Middle frontal gyrus (tissue), 1 donor: ENCODE results near the gene CDH10.

ENCODE experiments used
- DNase-seq: peaks from one replicate; pipeline ENCODE4 v3.0.0-alpha.2; 2015; ENCODE audit warnings: low spot score; ENCODE audit errors: extremely low spot score

Gene CDH10

DNA sequence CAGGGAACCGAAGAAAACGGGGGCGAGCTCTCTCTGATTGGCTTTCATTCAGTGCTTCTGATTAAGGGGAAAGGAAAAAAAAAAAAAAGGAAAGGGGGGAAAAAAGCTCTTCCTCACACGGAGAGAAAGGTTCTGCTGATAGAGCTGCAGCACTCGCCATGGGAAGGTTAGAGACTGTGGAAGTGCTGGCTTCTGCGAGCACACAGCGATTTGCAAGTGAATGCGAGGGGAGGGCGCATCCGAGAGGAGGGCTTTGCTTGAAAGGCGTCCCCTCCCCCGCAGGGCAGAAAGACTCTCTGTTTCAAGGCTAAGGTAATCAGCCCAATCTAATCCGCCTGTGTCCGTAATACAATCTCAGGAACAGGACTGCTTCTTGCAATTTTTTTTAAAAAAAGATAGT lies at the start of gene CDH10:
Gene CDH10 (minus strand): TSS at position 218 of the 400 bp plus-strand sequence. CDS start 51,488 bp downstream, outside the sequence.
- DNase-seq, result no peak

DNA sequence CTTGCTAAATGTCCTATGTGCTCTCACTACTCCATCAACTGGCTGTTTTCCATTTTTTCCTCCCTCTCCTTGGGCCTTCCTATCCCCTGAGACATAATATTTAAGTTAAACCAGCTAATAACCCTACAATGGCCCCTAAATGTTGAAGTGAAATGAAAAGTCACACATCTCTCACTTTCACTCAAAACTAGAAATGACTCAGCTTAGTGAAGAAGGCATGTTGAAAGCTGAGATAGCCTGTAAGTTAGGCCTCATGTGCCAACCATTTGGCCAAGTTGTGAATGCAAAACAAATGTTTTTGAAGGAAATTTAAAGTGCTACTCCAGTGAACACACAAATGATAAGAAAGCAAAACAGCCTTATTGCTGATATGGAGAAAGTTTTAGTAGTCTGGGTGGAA lies 48.8 kb upstream of the CDH10 start:
- DNase-seq, result no peak

DNA sequence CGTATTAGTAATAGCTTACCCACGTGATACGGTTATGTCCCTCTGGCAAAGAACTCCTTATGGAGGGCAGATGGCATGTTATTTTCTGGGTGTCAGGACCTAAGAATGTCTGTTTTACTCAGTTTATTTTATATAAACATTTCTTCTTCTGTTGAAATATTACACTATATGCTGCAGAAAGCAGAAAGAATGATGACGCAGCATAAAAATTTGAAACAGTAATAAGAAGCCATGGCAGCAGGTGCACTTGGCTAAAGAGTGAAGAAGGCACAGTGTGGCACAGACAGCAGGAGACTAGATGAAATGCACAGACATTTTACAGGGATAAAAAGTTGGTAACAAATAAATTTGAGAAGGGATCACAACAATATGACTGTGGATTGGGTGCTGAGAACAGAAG lies 46.3 kb upstream of the CDH10 start:
- no peak for DNase-seq

DNA sequence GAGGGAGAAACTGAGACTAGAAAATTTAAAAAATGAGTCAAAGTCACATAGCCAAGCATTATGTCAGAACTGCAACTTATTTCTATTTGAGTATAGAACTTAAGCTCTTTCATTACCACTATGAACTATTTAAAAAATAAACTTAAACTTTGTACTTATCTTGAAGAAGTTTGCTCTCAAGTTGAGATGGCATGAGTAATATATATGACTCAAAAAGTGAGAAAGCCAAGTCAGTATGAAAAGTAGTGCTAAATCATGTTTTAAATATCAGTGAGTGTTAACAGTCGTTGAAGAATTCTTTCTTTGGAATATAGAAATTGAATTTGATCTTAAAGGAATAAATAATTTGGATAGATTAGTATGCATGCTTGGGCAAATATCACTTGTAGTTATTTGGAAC lies 36.3 kb upstream of the CDH10 start:
- no peak for DNase-seq

DNA sequence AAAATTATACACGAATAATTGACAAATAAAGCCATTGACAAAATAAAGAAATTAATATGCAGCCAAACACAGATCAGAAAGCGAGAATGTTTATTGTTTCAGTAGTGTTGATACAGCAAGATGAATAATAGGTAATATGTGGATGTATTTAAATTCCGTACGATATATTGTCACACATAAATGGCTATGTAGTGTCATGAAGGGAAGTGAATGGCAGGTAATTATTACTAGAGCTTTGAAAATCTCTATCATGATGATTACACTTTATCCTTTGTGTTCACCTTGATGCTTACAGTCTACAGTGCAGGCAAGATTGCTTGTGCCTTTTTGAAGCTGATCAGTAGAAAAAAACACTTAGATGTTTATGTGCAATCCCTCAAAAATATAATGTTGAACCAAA lies 23.3 kb upstream of the CDH10 start:
- DNase-seq, result no peak

DNA sequence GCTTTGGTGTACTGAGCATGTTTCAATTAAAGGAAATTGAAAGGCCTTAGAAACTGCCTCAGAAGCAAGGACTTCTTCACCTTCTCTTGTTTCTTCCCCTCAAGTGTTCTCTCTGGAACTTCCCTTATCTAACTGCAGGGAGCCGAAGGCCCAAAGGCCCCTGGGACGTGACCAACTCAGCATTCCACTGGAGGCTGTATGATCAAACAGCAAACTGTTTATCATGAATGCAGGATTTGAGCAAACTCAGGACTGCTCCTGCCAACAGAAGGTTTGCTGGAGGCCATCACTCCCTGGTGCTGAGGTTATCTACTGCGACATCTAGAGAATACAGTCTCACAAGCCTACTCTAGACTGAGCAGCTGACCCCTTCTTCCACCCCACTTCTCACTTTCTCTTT lies 4.8 kb upstream of the CDH10 start:
- DNase-seq, result no peak

DNA sequence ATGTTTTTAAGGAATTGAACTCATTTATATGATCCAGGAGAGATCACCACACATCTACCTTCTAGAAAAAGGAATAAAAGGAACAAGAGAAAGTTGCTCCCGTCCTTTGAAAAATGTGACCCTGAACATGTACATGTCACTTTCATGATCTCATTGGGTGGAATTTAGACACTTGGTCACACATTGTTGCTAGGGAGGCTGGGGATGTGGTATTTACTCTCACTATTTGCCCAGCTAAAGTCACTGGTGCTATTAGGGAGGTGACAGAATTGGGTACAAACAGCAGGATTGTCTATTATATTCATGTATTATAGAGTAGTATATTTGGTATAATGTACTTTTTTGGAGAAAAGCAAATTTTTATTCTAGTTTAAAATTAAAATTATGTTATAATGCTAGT lies 2.1 kb upstream of the CDH10 start:
- DNase-seq, result no peak

DNA sequence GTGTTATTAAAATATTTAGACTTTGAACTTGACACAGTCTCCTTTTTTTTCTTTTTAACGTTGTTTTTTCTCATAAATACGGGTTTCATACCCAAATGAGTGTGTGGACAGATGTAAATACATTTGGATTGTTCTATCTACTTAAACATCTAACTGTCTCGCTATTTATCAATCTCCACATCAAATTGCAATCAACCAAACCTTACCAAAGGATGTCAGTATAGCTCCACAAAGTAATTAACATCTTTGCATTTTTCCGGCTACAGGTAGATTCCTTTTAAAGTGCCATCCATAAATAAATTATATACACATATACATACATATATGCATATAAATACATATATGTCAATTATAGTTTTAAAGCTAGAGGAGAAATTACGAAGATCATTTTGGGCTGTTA lies 705 bp upstream of the CDH10 start:
- no peak for DNase-seq

DNA sequence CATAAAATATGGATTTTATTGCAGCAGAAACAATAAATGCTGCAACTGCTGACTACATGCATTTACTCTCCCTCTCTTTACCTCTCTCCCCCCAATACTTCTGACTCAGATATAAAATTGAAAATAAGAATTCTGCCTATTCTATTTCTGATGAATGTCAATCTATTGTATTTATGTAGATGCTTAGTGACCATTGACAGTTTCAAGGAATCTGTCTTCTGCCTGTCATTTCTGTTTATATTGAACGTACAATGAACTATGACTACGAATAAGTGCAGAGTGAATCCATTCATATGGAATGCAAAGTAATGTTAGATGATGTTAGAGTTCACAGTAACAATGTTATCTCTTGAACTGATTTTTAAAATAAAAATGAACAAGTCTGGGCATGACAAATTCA lies 898 bp downstream of the CDH10 start:
- no peak for DNase-seq

DNA sequence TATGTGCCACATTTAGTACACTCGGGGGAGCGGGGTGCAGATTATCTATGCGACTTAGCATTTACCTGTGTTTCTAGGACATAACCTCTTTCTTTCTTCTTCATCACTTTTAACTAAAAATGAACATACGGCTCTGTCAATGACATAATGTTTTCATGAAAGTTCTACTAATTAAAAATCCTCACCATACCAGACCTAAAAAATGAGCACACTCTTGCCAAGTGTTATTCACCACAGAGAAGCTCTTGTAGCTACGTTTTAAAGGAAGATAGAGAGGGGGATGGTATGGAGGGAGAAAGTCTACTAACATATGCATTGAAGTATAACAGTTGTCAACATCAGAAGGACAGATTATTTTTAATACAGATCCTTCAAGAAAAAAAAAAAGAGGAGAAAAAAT lies 1.6 kb downstream of the CDH10 start:
- DNase-seq, result no peak

DNA sequence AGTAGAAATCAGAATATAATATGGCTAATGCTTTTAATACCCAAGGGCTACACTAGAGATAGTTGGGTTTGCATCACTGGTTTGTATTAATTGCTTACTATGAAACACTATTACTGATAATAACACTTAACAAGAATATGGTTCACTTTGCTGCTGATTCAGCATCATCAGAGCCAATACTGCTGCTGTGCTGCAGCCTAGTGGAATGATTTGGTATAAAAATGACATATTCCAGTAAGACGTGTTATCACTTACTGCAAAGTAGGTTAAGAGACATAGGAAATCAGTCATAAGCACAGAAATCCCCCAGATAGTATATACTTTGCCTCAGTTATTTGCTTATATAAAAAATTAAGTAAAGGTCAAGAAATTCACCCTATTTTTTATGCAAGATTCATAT lies 2.8 kb downstream of the CDH10 start:
- DNase-seq, result peak; percentile 69

DNA sequence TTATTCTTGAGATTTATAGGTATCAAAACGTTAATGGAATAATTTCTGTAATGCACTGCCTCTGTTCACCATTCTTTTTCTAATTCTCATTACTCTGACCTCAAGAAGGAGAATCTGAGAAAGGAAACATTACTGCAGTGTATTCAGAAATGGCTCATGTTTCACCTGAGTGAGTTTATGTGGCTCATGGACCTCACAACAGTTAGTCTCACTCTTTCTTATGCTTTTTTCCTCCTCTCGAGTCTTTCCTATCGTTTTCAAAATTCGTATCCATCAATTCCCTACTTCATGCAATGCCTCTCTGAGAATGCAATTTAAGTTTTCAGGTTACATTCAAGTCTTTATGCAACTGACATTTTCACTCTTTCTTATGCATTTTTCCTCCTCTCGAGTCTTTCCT lies 9.6 kb downstream of the CDH10 start:
- no peak for DNase-seq

DNA sequence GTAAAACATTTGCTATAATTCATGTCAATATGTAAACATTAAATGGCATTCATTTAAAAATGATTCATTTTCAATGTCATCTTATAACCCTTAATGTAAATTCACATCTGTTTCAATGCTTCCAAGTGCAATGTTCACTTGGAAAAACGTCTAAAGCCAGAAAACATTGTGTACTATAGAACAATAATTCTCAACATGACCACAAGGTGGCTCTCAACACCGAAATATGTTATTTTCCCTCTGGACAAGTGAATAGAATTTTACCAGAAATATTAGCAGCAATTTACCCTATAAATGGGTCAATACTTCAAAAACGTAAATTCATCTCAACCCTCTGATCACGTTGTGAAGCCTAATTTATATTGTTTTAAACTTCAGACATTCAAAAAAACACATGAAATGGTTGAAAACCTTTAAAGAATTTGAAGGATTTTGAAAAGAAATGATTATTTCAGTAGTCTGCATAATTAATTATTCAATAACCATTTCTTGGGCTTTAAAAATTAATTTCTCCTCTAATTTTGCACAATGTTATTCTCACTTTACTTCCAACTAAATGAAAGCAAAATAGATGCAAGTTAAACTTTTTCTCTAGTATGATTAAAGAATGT lies 11.0 kb downstream of the CDH10 start:
- DNase-seq, result no peak

DNA sequence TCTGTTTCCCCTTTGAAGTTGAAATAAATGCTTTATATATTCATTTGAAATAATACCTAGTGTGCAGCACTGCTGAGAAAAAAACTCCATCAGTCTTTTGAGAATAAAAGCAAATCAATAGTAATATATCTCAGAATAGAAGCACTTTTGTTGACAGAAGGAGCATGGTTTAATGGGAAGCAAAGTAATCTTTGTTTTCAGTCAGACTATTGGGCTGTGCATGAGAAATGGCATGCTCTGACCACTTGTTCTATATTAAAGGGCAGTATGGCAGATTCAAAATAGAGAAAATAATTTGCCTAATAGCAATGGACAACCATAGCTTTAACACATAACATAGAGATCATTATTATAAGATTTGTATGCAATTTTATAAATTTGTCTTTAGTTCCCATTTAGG lies 12.4 kb downstream of the CDH10 start:
- DNase-seq, result no peak

DNA sequence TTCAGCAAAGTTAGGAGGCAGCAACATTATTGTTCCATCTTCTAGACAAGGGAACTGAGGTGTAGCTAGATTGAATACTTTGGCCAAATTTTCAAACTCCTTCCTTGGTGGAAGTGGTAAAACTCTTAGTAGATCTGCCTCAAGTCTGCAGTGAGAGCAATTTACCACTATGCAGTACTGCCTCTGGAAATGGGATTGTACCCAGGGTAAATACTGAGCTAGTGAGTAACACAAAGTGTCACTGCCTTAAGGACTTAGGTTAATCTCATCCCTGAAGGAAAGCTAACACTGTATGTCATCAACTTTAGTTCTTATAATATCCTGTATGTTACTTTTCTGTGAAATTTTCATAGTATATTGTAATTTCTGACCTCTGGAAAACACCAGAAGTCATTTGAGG lies 13.9 kb downstream of the CDH10 start:
- no peak for DNase-seq

DNA sequence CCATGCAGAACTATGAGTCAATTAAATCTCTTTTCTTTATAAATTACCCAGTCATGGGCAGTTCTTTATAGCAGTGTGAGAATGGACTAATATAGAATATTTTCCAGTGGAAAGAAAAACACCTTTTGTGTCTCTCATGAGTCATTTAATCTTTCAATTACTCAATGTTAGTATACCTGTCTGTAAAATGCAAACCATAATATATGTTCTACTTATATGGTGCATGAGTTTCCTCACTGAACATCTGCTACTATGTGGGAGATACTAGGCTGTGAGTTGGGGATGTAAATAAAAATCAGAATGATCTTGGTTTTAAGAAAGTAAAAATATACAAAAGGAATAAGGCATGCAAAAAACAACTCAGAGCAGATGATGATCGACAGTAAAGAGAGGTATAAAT lies 15.0 kb downstream of the CDH10 start:
- no peak for DNase-seq

DNA sequence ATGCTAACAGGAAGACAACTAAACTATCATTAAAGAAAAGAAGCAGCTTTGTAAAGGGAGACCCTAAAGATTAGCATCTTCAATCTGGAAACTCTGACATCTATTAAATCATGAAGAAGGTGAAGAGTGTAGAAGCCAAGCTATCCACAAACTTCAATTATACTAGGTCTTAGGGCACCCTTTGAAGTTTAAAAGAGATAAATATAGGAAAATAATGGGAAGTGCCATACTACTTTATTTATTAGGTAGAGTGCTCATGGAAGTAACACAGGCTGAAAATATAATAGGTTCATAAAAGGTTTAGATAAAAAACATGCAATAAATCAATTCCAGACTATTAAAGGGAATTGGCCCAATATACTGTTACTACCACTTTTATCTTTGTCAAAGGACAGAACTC lies 19.9 kb downstream of the CDH10 start:
- DNase-seq, result no peak

DNA sequence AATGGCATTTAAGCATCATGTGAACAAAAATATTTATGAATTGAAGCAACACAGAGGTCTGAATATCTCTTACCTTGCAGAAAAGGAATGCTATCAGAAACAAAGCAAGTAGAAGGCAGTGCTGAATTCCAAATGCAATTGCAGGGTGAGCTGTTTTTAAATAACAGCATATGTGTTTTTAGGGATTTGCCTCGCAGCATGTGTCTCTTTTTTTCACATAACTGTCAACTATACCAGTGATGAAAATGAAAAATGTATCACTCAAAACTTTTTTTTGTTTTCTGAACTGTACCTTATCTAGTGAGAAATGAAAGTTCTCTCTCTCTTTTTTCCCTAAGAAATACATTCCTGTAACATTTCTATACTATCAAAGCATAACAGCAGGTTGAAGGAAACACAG lies 21.2 kb downstream of the CDH10 start:
- no peak for DNase-seq

DNA sequence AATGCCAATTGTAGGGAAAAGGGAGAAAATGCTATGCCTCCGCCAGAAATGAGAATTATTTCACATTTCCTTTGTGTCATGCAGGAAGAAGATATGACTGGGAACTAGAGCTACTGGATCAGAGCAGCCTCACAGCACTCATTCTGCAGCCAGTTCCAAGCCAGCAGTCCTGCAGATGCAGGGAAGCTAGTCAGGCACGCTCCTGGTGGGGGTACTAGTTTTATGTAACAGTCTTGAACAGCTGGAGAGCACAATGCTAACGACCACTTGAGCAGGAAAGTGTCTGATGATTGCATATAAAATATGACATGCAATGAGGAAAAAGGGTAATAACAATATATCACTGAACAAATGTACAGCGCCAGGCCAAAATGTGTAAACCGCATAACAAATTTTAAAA lies 21.7 kb downstream of the CDH10 start:
- no peak for DNase-seq

DNA sequence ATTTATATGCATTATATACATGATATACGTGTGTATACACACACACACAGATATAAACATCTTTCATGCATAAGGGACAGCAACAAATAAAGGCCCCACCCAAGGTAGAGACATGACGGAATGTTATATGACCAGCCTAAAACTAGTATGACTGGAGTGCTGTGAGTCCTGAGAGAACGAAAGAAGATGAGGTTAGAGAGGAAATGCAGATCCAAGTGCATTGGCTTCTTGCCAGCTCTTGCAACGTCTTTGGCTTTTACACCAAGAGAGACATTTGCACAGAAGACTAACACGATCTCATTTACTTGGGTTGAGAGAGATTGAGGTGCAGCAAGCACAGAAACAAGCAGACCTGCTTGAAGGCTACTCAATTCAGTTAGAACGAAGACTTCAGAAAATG lies 23.0 kb downstream of the CDH10 start:
- no peak for DNase-seq

DNA sequence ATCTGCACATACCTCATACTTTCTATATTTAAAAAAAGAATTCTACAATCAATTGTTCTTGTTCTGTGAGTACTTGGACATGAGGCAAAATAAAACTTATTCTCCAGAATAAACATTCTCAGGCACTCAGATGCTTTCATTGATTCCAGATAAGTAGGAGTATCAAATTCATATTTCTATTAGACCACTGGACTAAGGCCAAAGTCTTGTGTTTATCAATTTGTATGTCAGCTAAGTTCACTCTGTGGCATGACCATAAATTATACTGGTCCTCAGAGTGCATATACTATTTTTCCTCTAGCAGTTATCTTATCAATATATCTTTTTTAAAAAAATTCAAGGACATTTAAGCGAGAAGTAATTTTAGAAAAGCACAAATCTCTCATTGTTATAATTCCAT lies 28.2 kb downstream of the CDH10 start:
- no peak for DNase-seq

DNA sequence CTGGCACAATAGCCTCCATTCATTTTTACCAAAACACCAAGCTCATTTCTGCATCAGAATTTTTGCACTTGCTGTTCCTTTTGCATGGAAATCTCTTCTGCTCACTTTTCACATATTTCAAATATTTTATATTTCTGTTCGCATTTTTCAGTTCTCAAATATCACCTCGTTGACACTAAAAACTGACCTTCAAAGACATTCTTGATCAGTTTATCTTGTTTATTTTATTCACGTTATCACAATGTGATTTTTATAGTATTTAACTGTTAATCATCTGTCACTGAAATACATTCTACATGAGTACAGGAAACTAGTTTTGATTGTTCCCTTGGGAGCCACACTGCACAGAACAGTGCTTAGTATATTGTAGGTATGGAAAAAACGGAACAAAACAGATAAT lies 29.6 kb downstream of the CDH10 start:
- DNase-seq, result no peak

DNA sequence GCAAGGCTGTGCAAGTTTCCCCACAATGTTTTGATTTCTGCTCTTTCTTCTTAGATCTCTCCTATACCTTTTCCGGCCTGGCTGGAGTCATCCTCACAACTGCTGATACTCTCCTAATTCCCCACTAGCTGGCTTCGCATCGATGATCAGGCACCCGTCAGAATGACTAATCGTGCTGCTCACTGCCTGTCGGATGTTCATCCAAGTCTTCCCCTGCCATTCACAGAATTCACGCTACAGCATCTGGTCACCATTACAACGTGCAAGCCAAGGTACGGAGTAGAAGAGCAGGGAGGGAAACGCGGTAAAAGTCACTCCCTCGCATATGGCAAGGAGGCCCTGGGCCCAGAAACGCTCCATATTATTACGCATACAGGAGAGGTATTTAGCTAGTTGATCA lies 35.1 kb downstream of the CDH10 start:
- no peak for DNase-seq

DNA sequence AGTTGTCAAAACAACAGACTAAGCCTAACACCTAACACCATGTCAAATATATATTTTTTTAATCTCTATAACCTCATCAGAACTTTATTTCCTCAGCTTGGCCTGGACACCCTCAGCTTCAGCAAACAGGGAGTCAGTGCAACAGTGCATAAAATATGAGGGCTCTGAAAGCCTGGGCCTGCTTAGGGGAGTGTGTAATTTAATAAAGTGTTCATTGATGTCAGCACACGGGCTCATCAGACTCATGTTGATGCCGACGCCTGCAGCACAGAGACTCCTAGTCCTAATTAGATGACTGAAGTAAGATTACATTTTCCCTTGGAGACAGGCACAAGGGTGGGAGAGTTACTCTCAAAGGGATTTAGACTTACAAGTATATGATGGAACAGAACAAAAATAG lies 37.8 kb downstream of the CDH10 start:
- DNase-seq, result no peak
